GM15510 (cell line): ENCODE measurements around the gene DMD.

Source experiments
- POLR2A ChIP-seq: IDR thresholded peaks from 3 replicates; pipeline ENCODE4 v1.6.1; 2011; ENCODE audit warnings: borderline replicate concordance; ENCODE audit not compliant: insufficient read length; ENCODE audit errors: extremely low read depth

Gene DMD

DNA sequence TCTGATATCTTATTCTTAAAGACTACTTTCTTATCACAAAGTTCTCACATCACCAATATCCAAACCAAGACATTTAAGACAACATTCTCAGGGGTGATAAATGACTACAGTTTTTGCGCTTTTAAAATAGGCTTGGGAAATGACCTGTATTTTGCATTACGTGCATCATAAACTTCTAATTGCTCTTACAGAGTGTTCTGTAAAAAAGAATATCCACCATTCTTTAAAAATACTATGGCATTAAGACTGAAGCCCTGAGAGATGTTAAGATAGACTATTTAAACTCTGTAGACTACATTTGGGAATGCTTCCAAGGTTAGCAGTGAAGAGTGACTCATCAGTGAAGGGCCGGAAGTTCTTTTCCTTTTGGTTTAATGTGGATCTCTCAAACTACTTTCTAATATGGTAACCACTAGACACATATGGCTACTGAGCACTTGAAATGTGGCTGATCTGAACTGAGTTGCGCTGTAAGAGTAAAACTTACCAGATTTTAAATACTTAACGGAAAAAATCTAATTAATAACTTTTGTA lies 1620.7 kb downstream of the DMD start:
- no peak for TF ChIP-seq POLR2A

DNA sequence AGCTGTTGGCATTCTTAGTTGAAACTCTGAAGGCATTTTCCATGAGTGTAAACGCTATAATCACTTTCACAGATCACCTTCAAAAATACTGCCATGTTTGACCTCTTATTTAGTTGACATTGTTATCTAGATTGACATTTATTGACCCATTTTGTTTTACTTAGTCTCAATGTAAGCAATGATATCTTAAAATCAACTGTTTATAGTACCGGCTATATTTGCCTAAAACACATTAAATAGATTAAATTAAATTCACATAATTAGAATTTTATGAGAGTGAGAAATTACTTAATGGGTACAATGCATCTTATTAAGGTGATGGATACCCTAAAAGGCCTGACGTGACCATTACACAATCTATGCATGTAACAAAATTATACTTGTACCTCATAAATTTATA lies 1621.8 kb downstream of the DMD start:
- no peak for TF ChIP-seq POLR2A

GRCh38 chrX:31588355-31588754 lies 1623.0 kb downstream of the DMD start:
- TF ChIP-seq POLR2A, result no peak

GRCh38 chrX:31580726-31581125 lies 1630.6 kb downstream of the DMD start:
- no peak for TF ChIP-seq POLR2A

- no peak for TF ChIP-seq POLR2A
Observed at GRCh38 chrX:31580227-31580626, 1631.1 kb downstream of the DMD start.

DNA sequence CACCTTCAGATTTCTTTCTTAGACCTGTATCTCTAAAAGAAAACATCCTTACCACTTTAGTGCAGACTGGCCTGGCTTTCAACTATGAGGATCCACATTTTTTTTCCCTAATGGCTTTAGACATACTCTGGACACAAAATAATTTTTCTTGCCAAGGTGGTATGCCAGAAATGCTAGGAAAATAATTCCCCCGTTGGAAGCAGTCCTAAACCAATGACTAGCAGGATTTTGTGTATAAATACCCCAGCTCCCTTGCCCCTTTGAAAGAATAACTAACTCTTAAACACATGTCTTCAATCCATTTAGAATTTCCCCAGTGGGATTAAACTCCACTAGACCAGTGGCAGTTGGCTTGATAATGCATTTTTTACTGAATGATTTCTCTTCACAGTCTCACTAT lies 1639.0 kb downstream of the DMD start:
- no peak for TF ChIP-seq POLR2A

- TF ChIP-seq POLR2A, result no peak
Observed at GRCh38 chrX:31570658-31571057, 1640.7 kb downstream of the DMD start.

DNA sequence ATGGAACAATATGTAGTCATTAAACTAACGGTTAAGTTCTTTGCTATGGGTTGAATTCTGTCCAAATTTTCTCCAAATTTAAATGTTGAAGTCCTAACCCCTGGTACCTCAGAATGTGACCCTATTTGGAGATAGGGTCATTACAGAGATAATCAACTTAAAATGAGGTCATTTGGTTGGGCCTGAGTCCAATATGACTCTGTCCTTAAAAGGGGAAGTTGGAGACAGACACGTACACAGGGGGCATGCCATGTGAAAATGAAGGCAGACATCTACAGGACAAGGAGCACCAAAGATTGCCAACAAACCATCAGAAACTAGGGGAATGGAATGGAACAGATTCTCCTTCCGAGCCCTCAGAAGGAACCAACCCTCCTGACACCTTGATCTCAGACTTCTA lies 1647.6 kb downstream of the DMD start:
- TF ChIP-seq POLR2A, result no peak

DNA sequence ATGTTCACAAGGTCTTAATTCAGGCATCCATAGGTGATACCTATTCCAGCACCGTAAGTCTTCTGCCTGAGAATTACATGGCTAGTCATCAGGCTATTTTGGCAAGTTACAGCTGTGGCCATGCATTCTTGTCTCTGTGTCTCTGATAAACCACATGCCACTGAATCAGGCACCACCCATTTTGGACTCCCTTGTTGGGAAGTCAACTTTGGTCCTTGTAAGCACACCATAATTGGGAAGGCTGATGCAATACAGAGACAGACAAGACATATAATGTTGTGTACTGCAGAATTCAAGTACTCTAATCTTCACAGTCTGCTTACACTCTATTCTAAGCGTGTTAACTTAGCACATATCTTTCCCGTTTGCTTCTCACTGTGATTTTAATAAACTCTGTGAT lies 1655.8 kb downstream of the DMD start:
- TF ChIP-seq POLR2A, result no peak

DNA sequence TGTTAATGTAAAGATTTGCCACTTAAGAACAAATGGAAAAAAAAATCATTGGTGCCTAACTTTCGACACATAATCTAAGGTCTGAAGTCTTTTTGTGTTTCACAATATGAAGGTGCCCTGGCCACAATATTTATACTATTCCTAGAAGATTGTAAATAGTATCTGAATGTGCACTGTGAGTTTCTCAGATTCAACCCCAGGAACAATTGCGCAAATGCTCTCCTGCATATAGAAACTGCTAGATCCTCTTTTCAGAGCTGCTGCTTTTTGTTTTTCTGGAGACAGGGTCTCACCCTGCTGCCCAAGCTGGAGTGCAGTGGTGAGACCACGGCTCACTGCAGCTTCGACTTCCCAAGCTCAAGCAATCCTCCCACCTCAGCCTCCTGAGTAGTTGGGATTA lies 1659.4 kb downstream of the DMD start:
- TF ChIP-seq POLR2A, result no peak

GRCh38 chrX:31550158-31550557 lies 1661.2 kb downstream of the DMD start:
- no peak for TF ChIP-seq POLR2A

- no peak for TF ChIP-seq POLR2A
Observed at GRCh38 chrX:31547816-31548215, 1663.5 kb downstream of the DMD start.

DNA sequence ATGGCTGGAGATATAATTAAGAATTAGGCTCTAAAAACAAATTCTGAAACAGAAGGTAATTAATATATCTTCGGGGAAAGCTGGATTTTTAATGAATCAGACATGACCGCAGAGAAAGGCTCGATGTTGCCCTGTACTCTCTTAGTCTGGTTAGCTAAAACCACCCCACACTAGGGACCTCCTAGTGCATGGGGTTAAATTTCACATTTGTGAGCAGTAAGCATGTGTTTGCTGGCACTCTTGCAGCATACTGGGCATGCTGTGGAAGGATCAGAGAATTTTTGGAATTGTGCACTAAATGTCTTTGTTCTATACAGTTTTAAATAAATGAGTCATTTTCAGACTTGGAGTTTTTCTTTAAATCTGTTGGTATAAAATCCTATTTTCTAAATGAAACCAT lies 1663.9 kb downstream of the DMD start:
- no peak for TF ChIP-seq POLR2A

DNA sequence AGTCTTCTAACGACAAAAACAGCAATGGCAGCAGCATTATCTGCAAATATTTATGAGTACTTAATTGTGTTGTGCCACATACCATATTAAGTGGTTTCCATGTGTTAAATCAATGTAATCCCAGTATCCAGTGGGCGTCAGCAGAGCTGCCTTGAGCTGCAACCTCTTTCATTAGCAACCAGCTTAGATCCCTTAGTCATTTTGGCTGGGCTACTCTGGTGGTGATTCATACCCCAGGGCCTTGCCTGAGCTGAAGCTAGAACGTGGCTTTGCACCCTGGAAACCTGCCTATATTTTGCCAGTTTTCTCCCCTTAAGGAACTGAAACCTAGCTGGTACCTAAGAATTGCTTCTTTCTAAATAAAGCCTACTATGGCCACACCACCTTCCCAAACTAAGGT lies 1665.2 kb downstream of the DMD start:
- no peak for TF ChIP-seq POLR2A

GRCh38 chrX:31545726-31546125 lies 1665.6 kb downstream of the DMD start:
- TF ChIP-seq POLR2A, result no peak

DNA sequence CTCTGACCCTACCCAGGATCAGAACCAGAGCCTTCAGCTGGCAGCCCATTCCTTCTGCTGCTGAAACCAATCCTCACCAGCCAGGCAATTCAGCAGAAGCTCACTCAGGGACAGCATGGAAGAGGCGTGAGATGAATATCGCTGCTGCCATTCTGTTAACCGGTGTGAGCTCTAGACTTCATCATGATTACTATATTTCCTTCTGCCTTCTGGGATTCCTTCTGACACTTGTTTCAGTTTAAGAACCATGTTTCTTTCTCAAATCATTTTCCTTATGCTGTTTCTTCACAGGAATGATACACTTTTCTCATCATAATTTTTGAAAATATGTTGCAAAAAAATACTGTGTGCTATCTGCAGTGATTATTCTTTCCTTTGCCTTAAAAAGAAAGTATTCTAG lies 1666.2 kb downstream of the DMD start:
- TF ChIP-seq POLR2A, result no peak

GRCh38 chrX:31543634-31544033 lies 1667.7 kb downstream of the DMD start:
- TF ChIP-seq POLR2A, result no peak

- TF ChIP-seq POLR2A, result no peak
Observed at GRCh38 chrX:31542566-31542965, 1668.8 kb downstream of the DMD start.

DNA sequence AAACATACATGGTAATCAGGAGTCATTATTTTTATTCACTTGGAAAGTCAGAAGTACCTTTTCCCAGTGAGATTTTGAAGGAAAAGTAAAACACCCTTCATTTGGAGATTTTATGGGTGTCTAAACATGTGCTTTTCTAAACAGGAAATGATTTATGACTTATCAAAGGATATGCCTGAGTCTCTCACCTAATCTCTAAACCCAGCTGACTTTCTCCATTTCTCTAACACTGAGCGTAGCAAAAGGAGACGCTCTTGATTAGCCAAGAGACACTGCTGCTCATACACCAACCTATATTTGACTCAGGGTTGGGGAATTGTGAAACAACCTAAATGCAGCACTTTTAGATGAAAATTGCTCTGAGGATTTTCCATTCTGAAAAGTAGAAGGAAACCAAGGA lies 1671.0 kb downstream of the DMD start:
- no peak for TF ChIP-seq POLR2A
